HG03432 (cell line): ENCODE results near the gene UBR4.

ENCODE experiments used
- ATAC-seq: cut with Tn5 transposase; IDR thresholded peaks from one replicate; pipeline ENCODE4 v1.9.1; 2021; ENCODE audit warnings: mild to moderate bottlenecking, moderate library complexity; ENCODE audit not compliant: unreplicated experiment

The UBR4 gene

GRCh38 chr1:19040010-19040680 is 169.9 kb downstream of the UBR4 start:
- no peak for ATAC-seq

- no peak for ATAC-seq
These were observed 171.3 kb downstream of the UBR4 start for GRCh38 chr1:19038732-19039131.

- no peak for ATAC-seq
These were observed 172.0 kb downstream of the UBR4 start for GRCh38 chr1:19038096-19038495.

GRCh38 chr1:19037659-19038058 is 172.4 kb downstream of the UBR4 start:
- ATAC-seq, result no peak

GRCh38 chr1:19036813-19037605 is 173.1 kb downstream of the UBR4 start:
- ATAC-seq, result no peak

- ATAC-seq, result no peak
These were observed 173.8 kb downstream of the UBR4 start for GRCh38 chr1:19036041-19036812.

GRCh38 chr1:19035377-19036040 is 174.6 kb downstream of the UBR4 start:
- ATAC-seq, result no peak

GRCh38 chr1:19034721-19035120 is 175.3 kb downstream of the UBR4 start:
- no peak for ATAC-seq

GRCh38 chr1:19033926-19034680 is 176.0 kb downstream of the UBR4 start:
- no peak for ATAC-seq

GRCh38 chr1:19033515-19033839 is 176.6 kb downstream of the UBR4 start:
- ATAC-seq, result no peak

- no peak for ATAC-seq
These were observed 177.2 kb downstream of the UBR4 start for GRCh38 chr1:19032701-19033514.

- ATAC-seq, result no peak
These were observed 177.7 kb downstream of the UBR4 start for GRCh38 chr1:19032413-19032695.

- ATAC-seq, result no peak
These were observed 180.6 kb downstream of the UBR4 start for GRCh38 chr1:19029191-19030085.

- no peak for ATAC-seq
These were observed 181.4 kb downstream of the UBR4 start for GRCh38 chr1:19028546-19029129.

- ATAC-seq, result no peak
These were observed 182.0 kb downstream of the UBR4 start for GRCh38 chr1:19028110-19028509.
